HL-60 (cell line): ENCODE results near the gene CAMK2B.

Experiments used
- DNase-seq, 2 experiments: peaks; one replicate each; pipeline ENCODE4 v3.0.0-alpha.2; 2010 to 2020; ENCODE audit warnings: low read depth in 1 of 2, low spot score in 1 of 2
- H3K27ac ChIP-seq: fragments of 250-450 bp; sonication (Bioruptor Pico); replicated peaks from 2 replicates; pipeline ENCODE4 v1.5.1; 2020; ENCODE audit warnings: mild to moderate bottlenecking, moderate library complexity
- H3K27me3 ChIP-seq: fragments of 250-450 bp; sonication (Bioruptor Pico); 2 replicates; pipeline ENCODE4 v1.5.1; 2021; ENCODE audit warnings: mild to moderate bottlenecking, moderate library complexity; ENCODE audit not compliant: insufficient read depth, poor library complexity, severe bottlenecking
- H3K4me3 ChIP-seq: replicated peaks from 2 replicates; pipeline ENCODE4 v1.5.1; 2011; ENCODE audit warnings: mild to moderate bottlenecking, control low read depth, low read length; ENCODE audit not compliant: insufficient read depth
- CTCF ChIP-seq: IDR thresholded peaks from one replicate; pipeline ENCODE4 v1.5.1; 2011; ENCODE audit warnings: low read length, control low read depth, inconsistent platforms; ENCODE audit not compliant: insufficient read depth
- GABPA ChIP-seq: IDR thresholded peaks from 2 replicates; pipeline ENCODE4 v1.6.1; 2012; ENCODE audit warnings: low read depth
- POLR2AphosphoS5 ChIP-seq: IDR thresholded peaks from 2 replicates; pipeline ENCODE4 v1.6.1; 2012; ENCODE audit warnings: low read depth
- REST ChIP-seq: IDR thresholded peaks from 2 replicates; pipeline ENCODE4 v1.6.1; 2012; ENCODE audit warnings: low read depth; ENCODE audit not compliant: insufficient replicate concordance
- SPI1 ChIP-seq: IDR thresholded peaks from 2 replicates; pipeline ENCODE4 v1.6.1; 2012; ENCODE audit warnings: low read depth, mild to moderate bottlenecking, borderline replicate concordance

Gene CAMK2B

GRCh38 chr7:44282601-44283171 lies 42.7 kb downstream of the CAMK2B start:
- TF ChIP-seq SPI1 (no peak), REST (no peak), GABPA (no peak), POLR2AphosphoS5 (no peak), CTCF (no peak)
- no peak overlapping the region for H3K27ac ChIP-seq
- peaks cover 3% of the 10 kb centered on the region for H3K27me3 ChIP-seq
- no peak for DNase-seq
- H3K4me3 ChIP-seq, result no peak overlapping the region

- peaks cover 3% of the 10 kb centered on the region for H3K27me3 ChIP-seq
- DNase-seq, result no peak
- TF ChIP-seq REST, result no peak
- TF ChIP-seq SPI1, result no peak
- no peak for TF ChIP-seq GABPA
- TF ChIP-seq CTCF, result no peak
- no peak for TF ChIP-seq POLR2AphosphoS5
- H3K27ac ChIP-seq, result no peak overlapping the region
- H3K4me3 ChIP-seq, result no peak overlapping the region
These were observed 43.4 kb downstream of the CAMK2B start for GRCh38 chr7:44281811-44282600.

GRCh38 chr7:44280993-44281721 lies 44.2 kb downstream of the CAMK2B start:
- Histone ChIP-seq H3K4me3 (no peak overlapping the region), H3K27me3 (peaks cover 3% of the 10 kb centered on the region), H3K27ac (no peak overlapping the region)
- DNase-seq, result no peak
- TF ChIP-seq CTCF (no peak), POLR2AphosphoS5 (no peak), GABPA (no peak), REST (no peak), SPI1 (no peak)
